Mammary epithelial cell (primary cell): ENCODE results near the gene TMEM131.

ENCODE experiments used
- CTCF ChIP-seq, 2 donors: IDR thresholded peaks in 1 of 2; conservative IDR thresholded peaks in 1 of 2; 2 replicates each; pipeline ENCODE4 v1.5.1; 2011 to 2012; ENCODE audit warnings: inconsistent platforms in 2 of 2, low read length in 2 of 2, mild to moderate bottlenecking in 2 of 2, control low read depth in 1 of 2, low read depth in 1 of 2; ENCODE audit not compliant: insufficient read depth in 1 of 2; ENCODE audit errors: extremely low read depth in 1 of 2
- EZH2 ChIP-seq: IDR thresholded peaks from 2 replicates; pipeline ENCODE4 v1.6.1; 2012; ENCODE audit warnings: low read length, inconsistent platforms, borderline replicate concordance

- no peak for TF ChIP-seq EZH2
- no peak for TF ChIP-seq CTCF (conservative IDR thresholded peaks at IDR 0.05 in 1 of 2, IDR thresholded peaks at IDR 0.05 in 1 of 2; ENCODE audit: extremely low read depth in 1 of 2, insufficient read depth in 1 of 2, low read depth in 1 of 2, low read length in 2 of 2)
These were observed 4.5 kb downstream of the TMEM131 start for GRCh38 chr2:97991081-97991856.
